ENCODE measurements around the gene POTED.
"Not testable (repeated sequence)": the region's sequence is repeated elsewhere in the genome, so short reads cannot be mapped to it uniquely, and the experiment has no call there.

The POTED gene
- total RNA-seq, result 0 to 0.55 (median 0) reads per million in 17 experiments

GRCh38 chr21:13609477-13609876 lies at the start of gene POTED:
Gene POTED, plus strand, starts transcription at chr21:13609777. Its CDS starts 452 bp downstream, at chr21:13610229.
- not testable (repeated sequence) for DNase-seq

- not testable (repeated sequence) for DNase-seq
These were observed 40.5 kb downstream of the POTED start for GRCh38 chr21:13650101-13650500.

- not testable (repeated sequence) for DNase-seq
These were observed 42.2 kb downstream of the POTED start for GRCh38 chr21:13651746-13652145.
